ENCODE measurements around the gene LDLRAD4. TPM values are rescaled to one million over a fixed set of nuclear protein-coding genes. Genes with fewer than 3 reads are reported as not detected.

Gene LDLRAD4
- total RNA-seq, 1 donor from 2014 or later = 18.4 TPM

DNA sequence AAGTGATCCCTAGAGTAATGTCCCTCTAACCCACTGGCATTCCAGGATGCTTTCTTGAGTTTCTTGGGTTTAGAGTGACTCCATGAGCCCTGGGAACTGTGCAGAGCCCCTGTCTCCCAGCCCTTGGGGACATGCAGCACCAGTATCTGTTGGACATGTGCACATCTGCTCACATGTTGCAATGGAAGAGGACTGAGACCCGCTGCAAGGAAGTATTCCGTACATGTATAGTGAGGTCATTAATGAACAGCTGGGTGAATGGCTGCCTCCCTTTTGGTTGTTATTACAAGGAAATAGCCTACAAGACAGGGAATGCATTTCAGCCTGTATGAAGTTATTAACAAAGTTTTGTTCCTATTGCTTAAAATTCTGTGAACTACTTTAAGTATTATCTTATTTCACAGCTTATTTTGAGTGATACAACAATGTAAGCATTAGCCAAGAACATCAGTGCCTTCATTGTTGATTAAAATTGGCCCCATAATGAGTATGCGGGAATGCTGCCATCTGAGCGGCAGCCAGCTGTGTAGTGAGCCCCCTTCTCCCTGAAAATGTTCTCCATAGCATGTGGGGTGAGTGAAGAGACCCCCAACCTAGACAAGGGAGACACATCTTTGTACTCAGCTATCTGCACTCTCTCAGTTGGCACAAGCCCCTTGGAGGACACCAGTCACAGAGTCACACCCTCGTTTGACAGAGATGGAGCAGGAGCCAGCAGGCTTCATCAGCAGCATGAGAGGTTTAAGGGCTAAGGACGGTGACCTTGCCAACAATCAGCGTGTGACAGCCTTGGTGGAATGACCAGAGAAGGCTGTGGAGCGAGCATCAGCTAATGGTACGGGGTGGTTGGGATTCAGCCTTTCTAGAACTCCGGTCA is 420.4 kb downstream of the LDLRAD4 start:
- TF ChIP-seq CTCF (IDR thresholded peaks at IDR 0.05) = no peak
- H3K36me3 ChIP-seq = no peaks in the 10 kb centered on the region
- H3K9me3 ChIP-seq = no peaks in the 10 kb centered on the region
- intact Hi-C loops (cut with DNase I) = no loop called here
- H3K27me3 ChIP-seq = no peaks in the 10 kb centered on the region
- H3K4me3 ChIP-seq = no peak overlapping the region
- ATAC-seq (no peak), DNase-seq (no peak)
- no peak overlapping the region for H3K27ac ChIP-seq
- H3K4me1 ChIP-seq = peaks cover 13% of the 10 kb centered on the region

DNA sequence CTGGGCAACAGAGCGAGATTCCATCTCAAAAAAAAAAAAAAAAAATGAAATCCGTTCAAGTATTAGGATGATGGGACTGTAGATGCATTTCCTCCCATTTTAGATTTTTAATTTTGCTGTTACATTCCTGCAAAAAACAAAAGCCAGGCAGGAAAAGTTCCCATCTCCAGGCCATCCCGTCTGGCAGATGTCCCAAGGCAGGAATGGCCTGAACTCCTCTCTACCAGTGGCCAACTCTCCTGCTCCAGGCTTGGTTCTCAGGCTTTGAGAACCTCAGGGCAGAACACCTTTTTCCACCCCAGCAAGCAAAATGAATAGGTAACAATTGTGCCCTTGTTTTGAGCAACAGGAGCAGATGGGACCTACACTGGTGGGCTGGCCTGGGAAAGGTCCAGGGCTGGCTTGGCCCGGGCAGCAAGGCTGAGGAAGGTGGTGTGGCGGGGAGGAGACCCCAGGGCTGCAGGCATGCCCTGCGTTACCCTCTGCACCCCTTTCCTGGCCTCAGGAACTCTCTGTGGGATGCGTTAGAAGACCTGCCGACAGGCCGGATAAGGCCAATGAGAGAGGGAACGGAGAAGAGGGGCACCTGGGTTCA is 421.8 kb downstream of the LDLRAD4 start:
- Histone ChIP-seq H3K36me3 (no peaks in the 10 kb centered on the region), H3K27me3 (no peaks in the 10 kb centered on the region), H3K4me3 (no peak overlapping the region), H3K4me1 (peaks cover 13% of the 10 kb centered on the region), H3K27ac (no peak overlapping the region), H3K9me3 (no peaks in the 10 kb centered on the region)
- no peak for ATAC-seq
- no peak for TF ChIP-seq CTCF (IDR thresholded peaks at IDR 0.05)
- DNase-seq = no peak
- intact Hi-C loops (cut with DNase I) = no loop called here

DNA sequence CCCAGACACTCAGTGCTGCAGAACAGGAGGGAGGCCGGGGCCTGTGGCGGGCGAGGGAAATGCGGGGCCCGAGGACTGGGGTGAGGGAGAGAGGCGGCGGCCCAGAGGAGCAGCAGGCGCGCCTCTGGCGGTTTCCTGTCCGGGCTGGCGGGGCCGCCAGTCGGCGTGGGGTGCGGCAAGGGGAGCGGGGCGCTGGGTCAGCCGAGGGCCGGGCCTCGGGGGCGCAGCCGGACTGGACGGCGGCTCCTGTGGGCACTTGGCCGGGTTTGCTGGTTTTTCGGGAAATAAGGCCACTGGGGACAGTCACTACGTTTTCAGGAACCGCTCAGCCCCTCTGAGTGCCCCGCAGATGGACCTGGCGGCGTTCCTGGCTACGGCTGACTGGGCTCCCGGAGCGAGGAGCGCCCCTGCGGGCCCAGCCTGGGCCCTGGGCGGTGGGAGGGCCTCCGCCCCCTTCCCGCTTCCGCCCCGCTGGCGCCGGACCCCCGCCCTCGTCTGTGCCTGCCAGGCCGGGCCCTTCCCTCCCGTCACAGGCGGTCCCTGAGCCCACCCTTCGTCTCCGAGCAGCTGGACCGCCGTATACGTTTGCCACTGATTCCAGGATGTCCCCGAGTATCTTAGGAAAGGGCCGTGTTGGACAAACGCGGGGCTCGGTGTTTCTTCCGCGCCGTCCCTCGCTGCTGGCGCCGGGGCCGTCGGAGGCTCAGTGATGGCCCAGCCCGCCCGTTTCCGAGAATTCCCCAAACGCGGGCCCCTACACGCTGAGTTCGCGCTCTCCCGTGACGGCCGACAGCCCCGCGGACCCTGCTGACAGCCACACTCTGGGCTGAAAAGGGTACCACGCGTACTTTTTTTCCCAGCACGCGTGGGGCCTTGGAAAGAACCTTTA is 423.2 kb downstream of the LDLRAD4 start:
- DNase-seq (no peak), ATAC-seq (peak; percentile 77)
- Histone ChIP-seq H3K4me1 (peaks cover 13% of the 10 kb centered on the region), H3K9me3 (no peaks in the 10 kb centered on the region), H3K27me3 (no peaks in the 10 kb centered on the region), H3K4me3 (peak overlapping the region; percentile 40), H3K36me3 (no peaks in the 10 kb centered on the region), H3K27ac (peak overlapping the region; percentile 32)
- TF ChIP-seq CTCF (IDR thresholded peaks at IDR 0.05) = no peak
- intact Hi-C loops (cut with DNase I) = no loop called here

GRCh38 chr18:13642440-13642827 is 423.9 kb downstream of the LDLRAD4 start:
- Histone ChIP-seq H3K4me1 (peaks cover 13% of the 10 kb centered on the region), H3K27me3 (no peaks in the 10 kb centered on the region), H3K4me3 (no peak overlapping the region), H3K36me3 (no peaks in the 10 kb centered on the region), H3K27ac (no peak overlapping the region), H3K9me3 (no peaks in the 10 kb centered on the region)
- ATAC-seq (no peak), DNase-seq (no peak)
- intact Hi-C loops (cut with DNase I) = no loop called here
- TF ChIP-seq CTCF (IDR thresholded peaks at IDR 0.05) = no peak

DNA sequence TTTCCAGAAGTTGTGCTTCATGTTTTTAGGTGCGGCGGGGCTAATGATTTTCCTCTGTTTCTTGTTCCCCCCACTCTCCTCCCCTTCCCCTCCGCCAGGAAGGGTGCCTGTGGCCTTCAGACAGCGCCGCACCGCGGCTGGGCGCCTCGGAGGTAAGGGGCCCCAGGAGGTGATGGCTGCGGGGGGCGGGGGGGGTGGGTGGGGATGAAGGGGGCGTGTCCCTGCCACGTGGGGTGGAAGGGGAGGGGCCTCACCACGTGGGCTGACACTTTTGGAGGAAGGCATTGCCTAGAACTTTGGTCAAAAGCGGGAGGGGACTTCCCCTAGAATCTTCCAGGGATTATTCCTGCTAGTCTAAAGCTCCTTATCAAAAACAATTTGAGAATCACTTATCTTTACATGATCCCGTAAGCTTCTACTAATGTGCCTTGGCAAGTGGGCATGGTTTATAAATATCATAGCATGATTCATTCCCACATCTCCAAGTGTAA is 424.7 kb downstream of the LDLRAD4 start:
- Histone ChIP-seq H3K36me3 (no peaks in the 10 kb centered on the region), H3K4me3 (no peak overlapping the region), H3K4me1 (peaks cover 13% of the 10 kb centered on the region), H3K27ac (no peak overlapping the region), H3K27me3 (no peaks in the 10 kb centered on the region), H3K9me3 (no peaks in the 10 kb centered on the region)
- intact Hi-C loops (cut with DNase I) = no loop called here
- ATAC-seq (no peak), DNase-seq (no peak)
- TF ChIP-seq CTCF (IDR thresholded peaks at IDR 0.05) = no peak

All from upper lobe of right lung (tissue), 1 donor.